ENCODE measurements around the gene CACNB4. TPM values are rescaled to one million over a fixed set of nuclear protein-coding genes. Genes with fewer than 3 reads are reported as not detected.

The CACNB4 gene
- total RNA-seq, 1 experiment from 2014 or later = not detected

DNA sequence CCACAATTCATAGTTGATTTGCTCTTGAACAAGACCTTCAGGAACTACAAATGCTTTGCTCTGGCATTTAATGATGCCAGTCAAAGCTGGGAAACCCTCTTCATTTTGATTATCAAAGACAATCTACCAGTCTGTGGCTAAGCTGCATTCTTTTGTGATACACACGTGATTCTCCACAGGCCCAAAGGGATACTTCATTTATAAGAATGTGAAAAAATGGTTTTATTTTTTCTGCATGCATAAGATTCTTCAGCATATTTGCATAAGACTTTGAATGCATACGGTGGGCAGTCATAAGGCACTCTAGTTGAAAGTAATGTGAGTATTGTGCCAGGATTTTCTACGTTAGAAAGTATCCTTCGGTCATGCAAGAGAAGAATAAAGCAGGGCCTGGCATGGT, 237.7 kb downstream of the CACNB4 start:
- H3K4me1 ChIP-seq (ENCODE audit: insufficient read depth, low read length) = no peaks in the 10 kb centered on the region
- H3K9me3 ChIP-seq (ENCODE audit: low read length) = no peaks in the 10 kb centered on the region
- H3K9me2 ChIP-seq (replicated peaks; ENCODE audit: low read length) = no peaks in the 10 kb centered on the region
- intact Hi-C loops (cut with micrococcal nuclease) = no loop called here
- H3F3A ChIP-seq (ENCODE audit: low read length, unreplicated experiment) = no peaks in the 10 kb centered on the region
- H3K4me2 ChIP-seq (ENCODE audit: low read length) = no peak overlapping the region
- ATAC-seq (no peak), DNase-seq (no peak)
- H3K27me3 ChIP-seq (ENCODE audit: low read length) = peaks cover 46% of the 10 kb centered on the region
- TF ChIP-seq, protein P1, sequence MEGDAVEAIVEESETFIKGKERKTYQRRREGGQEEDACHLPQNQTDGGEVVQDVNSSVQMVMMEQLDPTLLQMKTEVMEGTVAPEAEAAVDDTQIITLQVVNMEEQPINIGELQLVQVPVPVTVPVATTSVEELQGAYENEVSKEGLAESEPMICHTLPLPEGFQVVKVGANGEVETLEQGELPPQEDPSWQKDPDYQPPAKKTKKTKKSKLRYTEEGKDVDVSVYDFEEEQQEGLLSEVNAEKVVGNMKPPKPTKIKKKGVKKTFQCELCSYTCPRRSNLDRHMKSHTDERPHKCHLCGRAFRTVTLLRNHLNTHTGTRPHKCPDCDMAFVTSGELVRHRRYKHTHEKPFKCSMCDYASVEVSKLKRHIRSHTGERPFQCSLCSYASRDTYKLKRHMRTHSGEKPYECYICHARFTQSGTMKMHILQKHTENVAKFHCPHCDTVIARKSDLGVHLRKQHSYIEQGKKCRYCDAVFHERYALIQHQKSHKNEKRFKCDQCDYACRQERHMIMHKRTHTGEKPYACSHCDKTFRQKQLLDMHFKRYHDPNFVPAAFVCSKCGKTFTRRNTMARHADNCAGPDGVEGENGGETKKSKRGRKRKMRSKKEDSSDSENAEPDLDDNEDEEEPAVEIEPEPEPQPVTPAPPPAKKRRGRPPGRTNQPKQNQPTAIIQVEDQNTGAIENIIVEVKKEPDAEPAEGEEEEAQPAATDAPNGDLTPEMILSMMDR (conservative IDR thresholded peaks at IDR 0.05; ENCODE audit: low read depth, low read length) = no peak
- TF ChIP-seq EZH2phosphoT487 (IDR thresholded peaks at IDR 0.05; ENCODE audit: borderline replicate concordance, low read length) = no peak
- TF ChIP-seq EZH2 (IDR thresholded peaks at IDR 0.05; ENCODE audit: low read length, unreplicated experiment) = no peak
- ChIA-PET POLR2A (ENCODE audit: unreplicated experiment) (no interaction called here), CTCF (no interaction called here)
- no peak overlapping the region for H3K4me3 ChIP-seq (ENCODE audit: low read length)
- H3K36me3 ChIP-seq (ENCODE audit: low read depth, low read length) = no peaks in the 10 kb centered on the region
- H3K79me2 ChIP-seq (ENCODE audit: low read length) = no peaks in the 10 kb centered on the region
- H2AFZ ChIP-seq (ENCODE audit: low read length) = no peak overlapping the region
- no peak overlapping the region for H3K27ac ChIP-seq (ENCODE audit: low read length)
- no peak overlapping the region for H3K9ac ChIP-seq (ENCODE audit: low read length)
- H4K20me1 ChIP-seq (ENCODE audit: low read length) = no peaks in the 10 kb centered on the region
- no TSS peak for BruUV-seq (replicated peaks)

DNA sequence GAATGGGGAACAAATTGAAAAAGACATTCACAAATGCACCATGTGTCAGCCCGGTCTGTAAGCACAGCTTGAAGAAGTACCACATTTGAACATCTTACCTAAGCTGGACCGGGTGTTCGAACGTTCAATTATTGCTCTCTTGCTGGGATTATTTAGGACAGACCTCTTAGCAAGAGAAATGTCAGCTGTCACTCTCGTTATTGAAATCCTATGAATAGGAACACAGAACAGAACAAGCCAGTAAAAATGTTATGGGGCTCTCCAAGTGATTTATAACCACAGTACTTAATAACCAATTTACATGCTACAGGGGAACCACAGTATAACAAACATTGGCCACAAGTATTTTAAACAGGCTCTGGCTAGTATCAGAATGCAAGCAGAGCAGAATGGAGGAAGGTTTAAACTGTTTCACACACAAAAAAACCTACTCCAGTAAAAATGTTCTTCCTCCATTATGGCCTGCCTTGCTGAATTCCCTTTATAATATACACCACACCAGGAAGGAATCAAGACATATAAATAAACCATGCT, 238.2 kb downstream of the CACNB4 start:
- no peaks in the 10 kb centered on the region for H3K79me2 ChIP-seq (ENCODE audit: low read length)
- no peaks in the 10 kb centered on the region for H4K20me1 ChIP-seq (ENCODE audit: low read length)
- H3F3A ChIP-seq (ENCODE audit: low read length, unreplicated experiment) = no peaks in the 10 kb centered on the region
- CTCF ChIA-PET = no interaction called here
- no peak overlapping the region for H3K27ac ChIP-seq (ENCODE audit: low read length)
- no peaks in the 10 kb centered on the region for H3K36me3 ChIP-seq (ENCODE audit: low read depth, low read length)
- H3K9me2 ChIP-seq (replicated peaks; ENCODE audit: low read length) = no peaks in the 10 kb centered on the region
- no peaks in the 10 kb centered on the region for H3K4me1 ChIP-seq (ENCODE audit: insufficient read depth, low read length)
- no TSS peak for BruUV-seq (replicated peaks)
- POLR2A ChIA-PET (ENCODE audit: unreplicated experiment) = no interaction called here
- TF ChIP-seq EZH2 (IDR thresholded peaks at IDR 0.05; ENCODE audit: low read length, unreplicated experiment) (no peak), EZH2phosphoT487 (IDR thresholded peaks at IDR 0.05; ENCODE audit: borderline replicate concordance, low read length) (no peak)
- TF ChIP-seq, protein P1 (conservative IDR thresholded peaks at IDR 0.05; ENCODE audit: low read depth, low read length) = no peak
- intact Hi-C loops (cut with micrococcal nuclease) = no loop called here
- H2AFZ ChIP-seq (ENCODE audit: low read length) = no peak overlapping the region
- no peaks in the 10 kb centered on the region for H3K9me3 ChIP-seq (ENCODE audit: low read length)
- H3K4me2 ChIP-seq (ENCODE audit: low read length) = no peak overlapping the region
- H3K27me3 ChIP-seq (ENCODE audit: low read length) = peaks cover 44% of the 10 kb centered on the region
- ATAC-seq (no peak), DNase-seq (no peak)
- no peak overlapping the region for H3K4me3 ChIP-seq (ENCODE audit: low read length)
- no peak overlapping the region for H3K9ac ChIP-seq (ENCODE audit: low read length)

DNA sequence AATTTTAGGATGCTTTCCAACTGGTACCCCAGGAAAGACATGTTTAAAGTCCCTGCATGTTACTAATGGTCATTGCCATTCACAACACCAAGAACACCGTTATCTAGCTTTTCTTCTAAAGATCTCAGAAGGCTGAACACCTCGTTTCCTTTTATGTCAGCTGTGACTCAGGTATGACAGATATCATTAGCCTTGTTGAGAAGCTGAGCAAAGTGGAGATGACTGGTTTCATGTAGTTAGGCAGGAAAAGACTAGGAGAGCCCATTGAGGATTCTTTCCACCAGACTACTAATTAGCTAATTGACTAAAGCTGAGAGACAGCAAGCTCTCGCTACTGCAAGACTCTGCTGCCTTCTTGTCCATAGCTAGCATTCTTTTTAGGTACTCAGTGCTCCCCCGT, 238.6 kb downstream of the CACNB4 start:
- no peak overlapping the region for H3K4me2 ChIP-seq (ENCODE audit: low read length)
- DNase-seq (peak; percentile 16), ATAC-seq (no peak)
- H2AFZ ChIP-seq (ENCODE audit: low read length) = no peak overlapping the region
- no peaks in the 10 kb centered on the region for H4K20me1 ChIP-seq (ENCODE audit: low read length)
- H3K79me2 ChIP-seq (ENCODE audit: low read length) = no peaks in the 10 kb centered on the region
- H3K4me1 ChIP-seq (ENCODE audit: insufficient read depth, low read length) = no peaks in the 10 kb centered on the region
- TF ChIP-seq, protein P1 (conservative IDR thresholded peaks at IDR 0.05; ENCODE audit: low read depth, low read length) = no peak
- TF ChIP-seq EZH2phosphoT487 (IDR thresholded peaks at IDR 0.05; ENCODE audit: borderline replicate concordance, low read length) (no peak), EZH2 (IDR thresholded peaks at IDR 0.05; ENCODE audit: low read length, unreplicated experiment) (no peak)
- CTCF ChIA-PET = no interaction called here
- intact Hi-C loops (cut with micrococcal nuclease) = no loop called here
- no peaks in the 10 kb centered on the region for H3K36me3 ChIP-seq (ENCODE audit: low read depth, low read length)
- POLR2A ChIA-PET (ENCODE audit: unreplicated experiment) = no interaction called here
- peaks cover 40% of the 10 kb centered on the region for H3K27me3 ChIP-seq (ENCODE audit: low read length)
- no peak overlapping the region for H3K9ac ChIP-seq (ENCODE audit: low read length)
- no peaks in the 10 kb centered on the region for H3K9me3 ChIP-seq (ENCODE audit: low read length)
- H3K4me3 ChIP-seq (ENCODE audit: low read length) = no peak overlapping the region
- no peaks in the 10 kb centered on the region for H3F3A ChIP-seq (ENCODE audit: low read length, unreplicated experiment)
- BruUV-seq (replicated peaks) = no TSS peak
- H3K27ac ChIP-seq (ENCODE audit: low read length) = no peak overlapping the region
- no peaks in the 10 kb centered on the region for H3K9me2 ChIP-seq (replicated peaks; ENCODE audit: low read length)

Data from PC-3 (cell line).